RPMI8226 (cell line): Measurements from ENCODE around the gene NDUFB7.
"Not testable (repeated sequence)": the region's sequence is repeated elsewhere in the genome, so short reads cannot be mapped to it uniquely, and the experiment has no call there.

ENCODE experiments used
- DNase-seq: peaks from one replicate; pipeline ENCODE4 v3.0.0-alpha.2; 2015

Gene NDUFB7

GRCh38 chr19:14552006-14552360 lies 19.9 kb downstream of the NDUFB7 start:
- not testable (repeated sequence) for DNase-seq

- DNase-seq, result peak; percentile 34
Observed at GRCh38 chr19:14551134-14552005, 20.5 kb downstream of the NDUFB7 start.

GRCh38 chr19:14550201-14550754 lies 21.6 kb downstream of the NDUFB7 start:
- DNase-seq, result no peak

GRCh38 chr19:14545716-14546082 lies 26.2 kb downstream of the NDUFB7 start:
- DNase-seq, result no peak

GRCh38 chr19:14544977-14545715 lies 26.7 kb downstream of the NDUFB7 start:
- no peak for DNase-seq

GRCh38 chr19:14544047-14544446 lies 27.8 kb downstream of the NDUFB7 start:
- DNase-seq, result no peak

GRCh38 chr19:14542711-14543328 lies 29.0 kb downstream of the NDUFB7 start:
- no peak for DNase-seq

GRCh38 chr19:14541979-14542378 lies 29.9 kb downstream of the NDUFB7 start:
- DNase-seq, result not testable (repeated sequence)

GRCh38 chr19:14540741-14541525 lies 30.9 kb downstream of the NDUFB7 start:
- DNase-seq, result no peak

GRCh38 chr19:14536926-14537692 lies 34.8 kb downstream of the NDUFB7 start:
- no peak for DNase-seq

GRCh38 chr19:14533450-14533849 lies 38.4 kb downstream of the NDUFB7 start:
- DNase-seq, result no peak

GRCh38 chr19:14530506-14530905 lies 41.4 kb downstream of the NDUFB7 start:
- DNase-seq, result no peak

GRCh38 chr19:14530005-14530348 lies 41.9 kb downstream of the NDUFB7 start:
- peak; percentile 43 for DNase-seq

GRCh38 chr19:14529254-14530004 lies 42.4 kb downstream of the NDUFB7 start, which contains the start of gene TECR:
TECR (plus strand) TSS chr19:14529594; CDS start chr19:14529697, 103 bp downstream.
- peak; percentile 100 for DNase-seq

GRCh38 chr19:14528419-14529253 lies 43.2 kb downstream of the NDUFB7 start:
- DNase-seq, result peak; percentile 31

GRCh38 chr19:14526423-14526822 lies 45.4 kb downstream of the NDUFB7 start:
- no peak for DNase-seq

- no peak for DNase-seq
Observed at GRCh38 chr19:14525729-14526128, 46.1 kb downstream of the NDUFB7 start.

- no peak for DNase-seq
Observed at GRCh38 chr19:14520543-14520942, 51.3 kb downstream of the NDUFB7 start.

GRCh38 chr19:14519860-14520407 lies 51.9 kb downstream of the NDUFB7 start:
- no peak for DNase-seq
